HG03565 (cell line): ENCODE data around the gene SLC22A14.
"Not testable (repeated sequence)": the region's sequence is repeated elsewhere in the genome, so short reads cannot be mapped to it uniquely, and the experiment has no call there.

Experiments
- ATAC-seq: cut with Tn5 transposase; IDR thresholded peaks from one replicate; pipeline ENCODE4 v1.9.1; 2021; ENCODE audit warnings: mild to moderate bottlenecking, moderate library complexity; ENCODE audit not compliant: unreplicated experiment

Gene SLC22A14, protein sequence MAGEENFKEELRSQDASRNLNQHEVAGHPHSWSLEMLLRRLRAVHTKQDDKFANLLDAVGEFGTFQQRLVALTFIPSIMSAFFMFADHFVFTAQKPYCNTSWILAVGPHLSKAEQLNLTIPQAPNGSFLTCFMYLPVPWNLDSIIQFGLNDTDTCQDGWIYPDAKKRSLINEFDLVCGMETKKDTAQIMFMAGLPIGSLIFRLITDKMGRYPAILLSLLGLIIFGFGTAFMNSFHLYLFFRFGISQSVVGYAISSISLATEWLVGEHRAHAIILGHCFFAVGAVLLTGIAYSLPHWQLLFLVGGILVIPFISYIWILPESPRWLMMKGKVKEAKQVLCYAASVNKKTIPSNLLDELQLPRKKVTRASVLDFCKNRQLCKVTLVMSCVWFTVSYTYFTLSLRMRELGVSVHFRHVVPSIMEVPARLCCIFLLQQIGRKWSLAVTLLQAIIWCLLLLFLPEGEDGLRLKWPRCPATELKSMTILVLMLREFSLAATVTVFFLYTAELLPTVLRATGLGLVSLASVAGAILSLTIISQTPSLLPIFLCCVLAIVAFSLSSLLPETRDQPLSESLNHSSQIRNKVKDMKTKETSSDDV

GRCh38 chr3:38281895-38282686 lies at the start of gene SLC22A14:
TSS of gene SLC22A14 (plus strand) at chr3:38282294. CDS start at chr3:38306027, 23,733 bp downstream.
- ATAC-seq, result no peak

- ATAC-seq, result no peak
Observed at GRCh38 chr3:38232701-38233100, 49.4 kb upstream of the SLC22A14 start.

GRCh38 chr3:38235466-38235865 lies 46.6 kb upstream of the SLC22A14 start:
- ATAC-seq, result no peak

DNA sequence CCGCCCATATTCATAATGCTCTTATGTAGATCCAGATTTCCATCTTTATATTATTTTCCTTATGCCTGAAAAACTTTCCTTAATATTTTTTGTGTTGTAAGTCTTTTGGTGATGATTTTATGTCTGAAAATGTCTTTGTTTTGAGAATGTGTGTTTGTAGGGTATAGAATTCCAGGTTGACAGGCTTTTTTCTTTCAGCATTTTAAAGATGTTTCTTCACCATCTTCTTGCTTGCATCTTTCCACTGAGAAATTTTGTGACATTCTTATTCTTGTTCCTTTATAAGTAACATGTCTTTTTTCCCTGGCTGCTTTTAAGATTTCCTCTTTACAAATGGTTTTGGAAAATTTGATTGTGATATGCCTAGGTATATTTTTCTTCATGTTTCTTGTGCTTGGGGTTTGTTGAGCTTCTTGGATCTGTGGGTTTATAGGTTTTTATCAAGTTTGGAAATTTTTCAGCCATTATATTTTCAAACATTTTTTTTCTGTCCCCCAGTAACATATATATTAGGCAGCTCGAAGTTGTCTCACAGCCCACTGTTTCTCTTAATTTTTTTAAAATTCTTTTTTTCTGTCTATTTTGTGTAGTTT lies 43.6 kb upstream of the SLC22A14 start:
- ATAC-seq, result no peak

- not testable (repeated sequence) for ATAC-seq
Observed at GRCh38 chr3:38242812-38243211, 39.3 kb upstream of the SLC22A14 start.

DNA sequence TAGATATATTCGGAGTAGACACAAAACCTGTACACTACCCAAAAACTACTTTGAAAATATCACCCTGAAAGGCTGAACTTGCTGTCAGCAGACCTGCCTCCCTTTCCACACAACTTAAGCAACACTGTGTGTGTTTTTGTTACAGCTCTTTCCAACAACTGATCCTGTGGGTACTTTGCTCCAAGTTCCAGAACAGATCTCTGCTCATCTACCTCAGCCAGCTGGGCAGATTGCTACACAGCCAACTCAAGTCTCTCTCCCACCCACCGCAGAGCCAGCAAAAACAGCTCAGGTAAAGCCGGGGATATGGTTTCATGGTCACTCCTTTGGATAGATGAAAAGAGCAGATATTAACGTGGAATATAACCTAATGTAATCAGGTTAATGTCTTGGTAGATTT lies 36.2 kb upstream of the SLC22A14 start:
- ATAC-seq, result no peak

DNA sequence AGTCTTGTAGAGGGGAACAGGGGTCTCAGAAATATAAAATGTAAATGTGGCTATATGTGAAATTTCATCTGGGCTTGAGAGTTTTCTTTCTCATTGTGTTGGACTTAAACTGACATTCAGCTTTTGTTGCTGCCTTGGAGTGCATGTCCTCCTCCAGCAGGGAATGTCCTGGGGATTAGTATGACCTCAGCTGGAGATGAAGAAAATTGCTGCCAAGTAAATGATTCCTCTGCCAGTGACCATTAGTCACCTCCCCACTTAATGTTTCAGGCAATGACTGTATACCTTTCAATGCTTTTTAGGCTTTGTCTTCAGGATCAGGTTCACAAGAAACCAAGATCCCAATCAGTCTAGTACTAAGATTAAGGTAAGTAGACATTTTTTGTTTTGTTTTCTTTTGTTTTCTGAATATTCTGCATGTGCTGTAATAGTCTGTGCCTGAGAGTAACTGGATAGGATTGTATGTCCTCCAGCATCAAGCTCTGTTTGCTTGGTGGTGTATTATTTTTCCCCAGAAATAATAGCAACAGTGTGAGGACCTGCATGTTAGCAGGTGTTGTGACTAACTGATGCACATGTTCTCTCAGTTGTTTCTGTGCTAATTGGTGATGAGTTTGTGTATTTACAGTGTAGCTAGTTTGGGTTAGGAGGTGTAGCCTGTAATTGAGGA lies 34.6 kb upstream of the SLC22A14 start:
- ATAC-seq, result no peak

- no peak for ATAC-seq
Observed at GRCh38 chr3:38250198-38250597, 31.9 kb upstream of the SLC22A14 start.

DNA sequence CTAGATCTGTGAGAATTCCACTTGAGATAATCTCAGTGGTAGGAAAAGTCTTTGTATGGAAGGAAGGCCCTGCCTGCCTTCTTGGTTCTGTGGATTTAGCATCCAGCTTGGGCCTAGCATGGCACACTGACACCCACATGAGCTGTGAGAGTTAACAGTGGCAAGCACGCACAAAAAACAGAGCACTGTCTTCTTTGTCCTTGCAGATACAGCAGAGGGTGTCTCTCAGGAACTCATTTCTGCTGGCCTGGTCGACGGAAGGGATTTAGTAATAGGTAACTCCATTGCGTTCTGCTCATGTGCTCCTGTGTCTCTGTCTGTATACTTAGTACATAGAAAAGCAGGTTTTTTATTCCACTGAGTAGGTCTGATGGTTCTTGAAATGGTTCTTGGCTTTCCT lies 30.9 kb upstream of the SLC22A14 start:
- ATAC-seq, result no peak

DNA sequence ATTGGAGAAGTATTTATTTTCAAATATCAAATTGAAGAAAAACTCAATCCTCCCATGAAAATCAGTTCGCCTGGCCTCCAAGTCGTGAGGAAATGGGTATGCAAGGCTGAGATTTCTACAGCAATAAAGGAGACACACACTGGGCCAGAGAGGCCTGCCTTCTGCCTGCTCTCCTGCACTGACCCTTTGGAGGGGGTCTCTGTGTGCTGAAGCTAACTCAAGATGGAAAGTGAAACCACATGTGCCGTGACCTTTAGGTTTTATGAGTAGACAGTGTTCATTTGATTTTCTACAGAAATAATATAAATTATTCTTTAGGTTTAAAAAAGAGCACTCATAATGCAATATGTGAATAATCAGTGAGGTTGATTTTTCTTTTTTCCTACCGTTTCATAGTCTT lies 28.4 kb upstream of the SLC22A14 start:
- ATAC-seq, result no peak

- ATAC-seq, result no peak
Observed at GRCh38 chr3:38254872-38255271, 27.2 kb upstream of the SLC22A14 start.

DNA sequence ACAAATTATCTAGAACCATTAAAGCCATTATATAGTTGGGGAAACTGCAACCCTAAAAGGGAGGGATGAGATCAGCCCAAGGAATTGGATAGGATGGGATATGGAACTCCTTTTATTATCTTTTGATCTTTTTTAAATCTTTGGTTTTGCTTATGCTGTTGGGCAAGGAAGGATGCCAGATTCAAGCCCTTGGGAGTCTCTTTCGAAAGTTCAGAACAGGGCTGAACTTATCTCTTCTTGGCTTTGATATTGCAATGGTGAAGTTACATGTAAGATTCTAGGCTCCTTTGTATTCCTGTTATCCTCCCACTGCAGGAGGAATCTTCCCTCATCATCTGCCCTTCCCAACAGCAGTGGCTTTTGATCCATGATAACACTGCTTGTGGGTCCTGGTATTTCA lies 26.5 kb upstream of the SLC22A14 start:
- no peak for ATAC-seq

DNA sequence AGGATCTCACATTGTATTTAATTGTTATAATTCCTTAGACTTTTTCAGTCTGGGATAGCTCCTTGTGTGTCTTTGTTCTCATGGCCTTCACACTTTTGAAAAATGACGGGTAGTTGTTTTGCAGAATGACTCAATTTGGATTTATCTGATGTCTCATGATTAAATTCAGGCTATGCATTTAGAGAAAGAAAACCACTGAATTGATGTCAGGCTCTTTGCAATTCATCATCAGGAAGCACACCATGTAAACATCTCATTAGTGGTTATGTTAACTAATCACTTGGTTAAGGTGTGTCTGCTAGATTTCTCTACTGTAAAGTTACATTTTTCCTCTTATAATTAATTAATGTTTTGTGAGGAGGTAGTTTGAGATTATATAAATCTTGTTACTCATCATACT lies 24.5 kb upstream of the SLC22A14 start:
- no peak for ATAC-seq

DNA sequence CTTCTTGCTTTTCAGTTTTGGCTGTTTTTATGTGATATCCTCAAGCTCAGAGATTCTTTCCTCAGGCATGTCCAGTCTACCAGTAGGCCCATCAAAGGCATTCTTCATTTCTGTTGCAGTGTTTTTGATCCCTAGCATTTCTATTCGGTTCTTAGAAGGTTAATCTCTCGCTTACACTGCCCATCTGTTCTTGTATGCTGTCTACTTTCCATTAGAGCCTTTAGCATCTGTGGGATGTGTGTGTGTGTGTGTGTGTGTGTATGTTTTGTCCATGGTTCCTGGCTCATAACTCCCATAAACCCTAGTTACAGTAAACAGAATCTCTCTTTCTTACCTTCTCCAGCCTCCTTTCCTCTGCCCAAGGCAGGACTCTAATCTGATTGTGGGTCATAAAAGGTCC lies 21.6 kb upstream of the SLC22A14 start:
- ATAC-seq, result no peak

- no peak for ATAC-seq
Observed at GRCh38 chr3:38264353-38264771, 17.7 kb upstream of the SLC22A14 start.

GRCh38 chr3:38264779-38265178 lies 17.3 kb upstream of the SLC22A14 start:
- ATAC-seq, result no peak

DNA sequence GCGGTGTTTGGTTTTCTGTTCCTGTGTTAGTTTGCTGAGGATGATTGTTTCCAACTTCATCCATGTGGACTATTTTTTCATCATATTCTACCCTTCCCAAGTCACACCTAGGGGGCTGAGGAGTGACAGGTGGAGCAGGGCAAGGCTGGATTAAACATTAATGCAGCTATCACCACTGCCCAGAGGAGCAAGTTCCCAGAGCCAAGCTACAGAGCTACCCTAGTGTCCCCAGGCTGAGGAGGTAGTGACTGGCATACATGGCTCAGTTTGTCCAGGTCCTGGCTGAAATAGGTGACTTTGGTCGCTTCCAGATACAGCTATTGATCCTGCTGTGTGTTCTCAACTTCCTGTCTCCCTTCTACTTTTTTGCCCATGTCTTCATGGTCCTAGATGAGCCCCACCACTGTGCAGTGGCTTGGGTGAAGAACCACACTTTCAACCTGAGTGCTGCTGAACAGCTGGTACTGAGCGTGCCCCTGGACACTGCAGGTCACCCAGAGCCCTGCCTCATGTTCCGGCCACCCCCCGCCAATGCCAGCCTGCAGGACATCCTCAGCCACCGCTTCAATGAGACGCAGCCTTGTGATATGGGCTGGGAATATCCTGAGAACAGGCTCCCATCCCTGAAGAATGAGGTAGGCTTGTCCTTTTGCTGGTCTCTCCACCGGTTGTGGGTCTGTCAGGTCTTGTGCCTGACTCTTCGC lies 16.3 kb upstream of the SLC22A14 start, which contains the start of gene SLC22A13:
SLC22A13 (plus strand) TSS at position 209 of the 704 bp plus-strand sequence; CDS start at position 258, 49 bp downstream.
- ATAC-seq, result no peak

DNA sequence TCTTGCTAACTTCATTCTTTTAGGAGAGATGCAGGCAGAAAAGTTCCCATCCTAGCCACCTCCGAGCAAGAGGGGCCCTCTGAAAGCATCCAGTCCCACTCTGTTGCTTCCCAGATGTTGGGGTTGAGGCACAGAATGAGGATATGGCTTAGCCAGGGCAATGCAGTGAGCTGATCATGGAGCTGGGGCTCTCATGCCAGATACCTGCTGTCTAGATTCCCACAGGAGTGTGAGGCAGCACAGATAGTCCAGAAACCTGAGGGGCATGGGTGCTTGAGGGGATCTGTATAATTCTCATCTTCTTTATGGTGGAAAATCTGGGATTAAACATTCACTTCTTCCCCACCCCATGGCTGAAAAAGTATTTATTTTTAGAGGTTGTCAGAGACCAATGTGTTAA lies 15.3 kb upstream of the SLC22A14 start:
- no peak for ATAC-seq

DNA sequence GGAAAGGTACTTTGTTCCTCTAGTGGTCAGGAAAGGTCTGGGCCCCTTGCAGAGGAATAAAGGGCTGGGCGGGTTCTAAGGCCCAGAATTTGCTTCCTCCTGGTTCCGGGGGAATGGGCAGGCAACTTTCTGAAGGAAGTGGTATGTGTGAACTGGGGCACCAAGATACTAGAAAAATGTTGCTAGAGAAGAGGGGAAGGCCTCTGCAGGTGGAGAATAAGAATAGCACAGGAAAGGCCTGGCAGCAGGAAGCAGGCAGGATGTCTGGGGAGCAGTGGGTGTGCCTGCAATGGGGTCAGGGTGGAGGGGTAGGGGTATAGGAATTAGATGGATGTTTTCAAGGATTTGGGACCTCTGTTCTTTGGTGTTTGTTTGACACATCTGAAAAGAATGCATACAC lies 14.4 kb upstream of the SLC22A14 start:
- ATAC-seq, result no peak

GRCh38 chr3:38268087-38268486 lies 14.0 kb upstream of the SLC22A14 start:
- ATAC-seq, result no peak
